Islet precursor cell (in vitro differentiated cells): ENCODE results near the gene SLC2A5.
"Not testable (repeated sequence)": the region's sequence is repeated elsewhere in the genome, so short reads cannot be mapped to it uniquely, and the experiment has no call there.

Experiments used
- DNase-seq: peaks from one replicate; pipeline ENCODE4 v3.0.0-alpha.2; 2018

Gene SLC2A5

GRCh38 chr1:9004031-9004699 is 65.3 kb downstream of the SLC2A5 start:
- no peak for DNase-seq

GRCh38 chr1:9002215-9002560 is 67.2 kb downstream of the SLC2A5 start:
- DNase-seq: not testable (repeated sequence)

GRCh38 chr1:9001534-9002214 is 67.8 kb downstream of the SLC2A5 start:
- not testable (repeated sequence) for DNase-seq

- not testable (repeated sequence) for DNase-seq
These were observed 75.3 kb downstream of the SLC2A5 start for GRCh38 chr1:8993962-8994675.

GRCh38 chr1:8992936-8993687 is 76.3 kb downstream of the SLC2A5 start:
- no peak for DNase-seq

GRCh38 chr1:8989821-8990220 is 79.6 kb downstream of the SLC2A5 start:
- peak; percentile 74 for DNase-seq

- DNase-seq: no peak
These were observed 80.4 kb downstream of the SLC2A5 start for GRCh38 chr1:8989061-8989460.

- no peak for DNase-seq
These were observed 80.8 kb downstream of the SLC2A5 start for GRCh38 chr1:8988618-8988967.

- peak; percentile 70 for DNase-seq
These were observed 81.4 kb downstream of the SLC2A5 start for GRCh38 chr1:8987881-8988617.

GRCh38 chr1:8986814-8987190 is 82.6 kb downstream of the SLC2A5 start:
- no peak for DNase-seq

- peak; percentile 91 for DNase-seq
These were observed 83.3 kb downstream of the SLC2A5 start for GRCh38 chr1:8985915-8986813.
